HUES48 (cell line): ENCODE data around the gene DLEC1.
"Not testable (repeated sequence)": the region's sequence is repeated elsewhere in the genome, so short reads cannot be mapped to it uniquely, and the experiment has no call there.

Experiments
- H3K27ac ChIP-seq: one replicate; pipeline ENCODE4 v1.7.0; 2013; ENCODE audit warnings: low read depth, low read length, inconsistent platforms
- H3K27me3 ChIP-seq: 2 replicates; pipeline ENCODE4 v1.6.1; 2013; ENCODE audit warnings: mild to moderate bottlenecking, low read length; ENCODE audit not compliant: control insufficient read depth, insufficient read depth
- H3K36me3 ChIP-seq: 2 replicates; pipeline ENCODE4 v1.6.1; 2013; ENCODE audit warnings: low read length; ENCODE audit not compliant: control insufficient read depth, insufficient read depth
- H3K4me1 ChIP-seq: 2 replicates; pipeline ENCODE4 v1.6.1; 2013; ENCODE audit warnings: mild to moderate bottlenecking, low read length; ENCODE audit not compliant: control insufficient read depth, insufficient read depth
- H3K4me3 ChIP-seq: 2 replicates; pipeline ENCODE4 v1.5.1; 2013; ENCODE audit warnings: mild to moderate bottlenecking, low read depth, low read length
- H3K9ac ChIP-seq: 2 replicates; pipeline ENCODE4 v1.6.1; 2013; ENCODE audit warnings: mild to moderate bottlenecking, low read depth, low read length, moderate library complexity
- H3K9me3 ChIP-seq: 2 replicates; pipeline ENCODE4 v1.6.1; 2013; ENCODE audit warnings: low read length; ENCODE audit not compliant: control insufficient read depth, insufficient read depth

Gene DLEC1

GRCh38 chr3:38040401-38040800, 1.4 kb downstream of the DLEC1 start:
- H3K36me3 ChIP-seq: no peaks in the 10 kb centered on the region
- no peak overlapping the region for H3K27ac ChIP-seq
- no peak overlapping the region for H3K9ac ChIP-seq
- H3K9me3 ChIP-seq: no peaks in the 10 kb centered on the region
- H3K27me3 ChIP-seq: peaks cover 23% of the 10 kb centered on the region
- H3K4me3 ChIP-seq: no peak overlapping the region
- peaks cover 9% of the 10 kb centered on the region for H3K4me1 ChIP-seq

GRCh38 chr3:38043486-38043885, 4.5 kb downstream of the DLEC1 start:
- H3K9ac ChIP-seq: no peak overlapping the region
- peaks cover 9% of the 10 kb centered on the region for H3K4me1 ChIP-seq
- H3K36me3 ChIP-seq: no peaks in the 10 kb centered on the region
- no peaks in the 10 kb centered on the region for H3K9me3 ChIP-seq
- H3K27ac ChIP-seq: no peak overlapping the region
- H3K4me3 ChIP-seq: no peak overlapping the region
- peaks cover 23% of the 10 kb centered on the region for H3K27me3 ChIP-seq

GRCh38 chr3:38046027-38046426, 7.0 kb downstream of the DLEC1 start:
- Histone ChIP-seq H3K4me3 (no peak overlapping the region), H3K36me3 (no peaks in the 10 kb centered on the region), H3K27ac (no peak overlapping the region), H3K27me3 (no peaks in the 10 kb centered on the region; the same call in 1 of the 2 replicates), H3K4me1 (no peaks in the 10 kb centered on the region), H3K9ac (no peak overlapping the region), H3K9me3 (no peaks in the 10 kb centered on the region)

GRCh38 chr3:38046821-38047220, 7.8 kb downstream of the DLEC1 start:
- Histone ChIP-seq H3K36me3 (no peaks in the 10 kb centered on the region), H3K9ac (no peak overlapping the region), H3K4me1 (no peaks in the 10 kb centered on the region), H3K27ac (no peak overlapping the region), H3K4me3 (no peak overlapping the region), H3K9me3 (peaks cover 6% of the 10 kb centered on the region; the same call in 1 of the 2 replicates), H3K27me3 (no peaks in the 10 kb centered on the region; the same call in 1 of the 2 replicates)

- Histone ChIP-seq H3K36me3 (no peaks in the 10 kb centered on the region), H3K27ac (no peak overlapping the region), H3K9me3 (peaks cover 14% of the 10 kb centered on the region; the same call in 1 of the 2 replicates), H3K4me3 (no peak overlapping the region), H3K27me3 (no peaks in the 10 kb centered on the region; the same call in 1 of the 2 replicates), H3K9ac (no peak overlapping the region), H3K4me1 (no peaks in the 10 kb centered on the region)
These were observed 8.9 kb downstream of the DLEC1 start for GRCh38 chr3:38047896-38048295.

- no peak overlapping the region for H3K27ac ChIP-seq
- H3K9me3 ChIP-seq: peaks cover 14% of the 10 kb centered on the region; the same call in 1 of the 2 replicates
- H3K4me1 ChIP-seq: no peaks in the 10 kb centered on the region
- no peaks in the 10 kb centered on the region; the same call in 1 of the 2 replicates for H3K27me3 ChIP-seq
- H3K4me3 ChIP-seq: no peak overlapping the region
- no peak overlapping the region for H3K9ac ChIP-seq
- H3K36me3 ChIP-seq: no peaks in the 10 kb centered on the region
These were observed 10.5 kb downstream of the DLEC1 start for GRCh38 chr3:38049358-38050126.

- no peak overlapping the region for H3K27ac ChIP-seq
- H3K9me3 ChIP-seq: peaks cover 14% of the 10 kb centered on the region; the same call in 1 of the 2 replicates
- no peak overlapping the region for H3K4me3 ChIP-seq
- no peaks in the 10 kb centered on the region for H3K4me1 ChIP-seq
- no peak overlapping the region for H3K9ac ChIP-seq
- no peaks in the 10 kb centered on the region for H3K27me3 ChIP-seq
- no peaks in the 10 kb centered on the region for H3K36me3 ChIP-seq
These were observed 12.1 kb downstream of the DLEC1 start for GRCh38 chr3:38051131-38051530.

GRCh38 chr3:38053286-38053685, 14.3 kb downstream of the DLEC1 start:
- H3K36me3 ChIP-seq, H3K27ac ChIP-seq, H3K4me1 ChIP-seq, H3K4me3 ChIP-seq, H3K27me3 ChIP-seq, H3K9ac ChIP-seq: not testable (repeated sequence)
- peaks cover 14% of the 10 kb centered on the region; the same call in 1 of the 2 replicates for H3K9me3 ChIP-seq

- H3K9ac ChIP-seq, H3K4me3 ChIP-seq, H3K27ac ChIP-seq, H3K36me3 ChIP-seq, H3K27me3 ChIP-seq, H3K4me1 ChIP-seq: not testable (repeated sequence)
- peaks cover 14% of the 10 kb centered on the region; the same call in 1 of the 2 replicates for H3K9me3 ChIP-seq
These were observed 14.9 kb downstream of the DLEC1 start for GRCh38 chr3:38053813-38054498.

GRCh38 chr3:38054499-38055001, 15.5 kb downstream of the DLEC1 start:
- Histone ChIP-seq H3K9me3 (peaks cover 14% of the 10 kb centered on the region; the same call in 1 of the 2 replicates), H3K4me3 (no peak overlapping the region), H3K36me3 (no peaks in the 10 kb centered on the region), H3K4me1 (no peaks in the 10 kb centered on the region), H3K9ac (no peak overlapping the region), H3K27ac (no peak overlapping the region), H3K27me3 (no peaks in the 10 kb centered on the region)

GRCh38 chr3:38059148-38059547, 20.1 kb downstream of the DLEC1 start:
- Histone ChIP-seq H3K9ac (no peak overlapping the region), H3K4me1 (no peaks in the 10 kb centered on the region), H3K9me3 (no peaks in the 10 kb centered on the region), H3K4me3 (no peak overlapping the region), H3K36me3 (no peaks in the 10 kb centered on the region), H3K27ac (no peak overlapping the region), H3K27me3 (no peaks in the 10 kb centered on the region)
